Activated CD8-positive, alpha-beta T cell treated with anti-CD3 and anti-CD28 coated beads, Interleukin-2, amount 10 ng/mL, durations not matched to agents 7 days and 5 days (primary cell): ENCODE data around the gene SCLT1. TPM values are rescaled to one million over a fixed set of nuclear protein-coding genes. Genes with fewer than 3 reads are reported as not detected.

Experiments used
- ATAC-seq: fragments of 150-1000 bp; cut with Tn5 transposase; one replicate; pipeline ENCODE4 v1.10.0; 2021; ENCODE audit warnings: moderate library complexity
- CTCF ChIA-PET: fragments of 350-600 bp; sonication (Branson Sonifier 250); formaldehyde crosslinking; loops from one replicate; lab custom pipeline; 2021; ENCODE audit warnings: antibody characterized with exemption; lab: Charles Lee
- POLR2A ChIA-PET: fragments of 350-600 bp; sonication (Branson Sonifier 250); formaldehyde crosslinking; loops from one replicate; lab custom pipeline; 2021; ENCODE audit warnings: antibody characterized with exemption; lab: Charles Lee
- DNase-seq: peaks from one replicate; pipeline ENCODE4 v3.0.0-alpha.2; 2020
- H3K27ac Mint-ChIP-seq: one replicate; pipeline ENCODE4 v1.8.0; 2021; ENCODE audit warnings: mild to moderate bottlenecking, mixed read lengths
- H3K27me3 Mint-ChIP-seq: one replicate; pipeline ENCODE4 v1.8.0; 2021; ENCODE audit warnings: low read depth, mixed read lengths
- H3K36me3 Mint-ChIP-seq: one replicate; pipeline ENCODE4 v1.8.0; 2021; ENCODE audit warnings: low read depth, mixed read lengths
- H3K4me1 Mint-ChIP-seq: one replicate; pipeline ENCODE4 v1.8.0; 2021; ENCODE audit warnings: low read depth, mixed read lengths
- H3K4me3 Mint-ChIP-seq: one replicate; pipeline ENCODE4 v1.8.0; 2021; ENCODE audit warnings: mild to moderate bottlenecking, mixed read lengths
- H3K9me3 Mint-ChIP-seq: one replicate; pipeline ENCODE4 v1.8.0; 2022; ENCODE audit warnings: mixed read lengths; ENCODE audit not compliant: insufficient read depth
- total RNA-seq, 2 experiments: library from RNA; stranded (reverse); gene quantifications; one replicate each; pipeline ENCODE4 v1.2.3, GENCODE V29; 2021

Gene SCLT1
- total RNA-seq, 2 experiments from 2014 or later: 36.0 to 37.7 TPM

- no peak overlapping the region for H3K4me3 Mint-ChIP-seq
- peaks cover 66% of the 10 kb centered on the region for H3K36me3 Mint-ChIP-seq
- H3K27ac Mint-ChIP-seq: no peak overlapping the region
- peaks cover 2% of the 10 kb centered on the region for H3K4me1 Mint-ChIP-seq
- H3K27me3 Mint-ChIP-seq: no peaks in the 10 kb centered on the region
- peaks cover 48% of the 10 kb centered on the region for H3K9me3 Mint-ChIP-seq
- ATAC-seq (no peak), DNase-seq (no peak)
- CTCF ChIA-PET: no interaction called here
- POLR2A ChIA-PET: no interaction called here
These were observed 28.6 kb downstream of the SCLT1 start for GRCh38 chr4:129064717-129065116.

GRCh38 chr4:129063640-129064039, 29.7 kb downstream of the SCLT1 start:
- no peak overlapping the region for H3K27ac Mint-ChIP-seq
- ChIA-PET POLR2A (no interaction called here), CTCF (interaction anchor here (1.3 kb wide), 1 partner anchor 9 kb away, joined by 3 read pairs; no protein-coding TSS in a partner anchor)
- H3K4me1 Mint-ChIP-seq: no peaks in the 10 kb centered on the region
- no peaks in the 10 kb centered on the region for H3K27me3 Mint-ChIP-seq
- ATAC-seq (no peak), DNase-seq (no peak)
- no peak overlapping the region for H3K4me3 Mint-ChIP-seq
- peaks cover 54% of the 10 kb centered on the region for H3K9me3 Mint-ChIP-seq
- H3K36me3 Mint-ChIP-seq: peaks cover 65% of the 10 kb centered on the region

GRCh38 chr4:129062580-129062979, 30.8 kb downstream of the SCLT1 start:
- Mint-ChIP-seq H3K27ac (no peak overlapping the region), H3K36me3 (peaks cover 57% of the 10 kb centered on the region), H3K27me3 (no peaks in the 10 kb centered on the region), H3K4me1 (no peaks in the 10 kb centered on the region), H3K4me3 (no peak overlapping the region), H3K9me3 (peaks cover 56% of the 10 kb centered on the region)
- CTCF ChIA-PET: interaction anchor here (1.0 to 1.3 kb wide), 2 partner anchors 10 to 14 kb away, joined by 3 to 4 read pairs; no protein-coding TSS in a partner anchor
- POLR2A ChIA-PET: no interaction called here
- DNase-seq (no peak), ATAC-seq (no peak)

- DNase-seq (no peak), ATAC-seq (no peak)
- Mint-ChIP-seq H3K27ac (no peak overlapping the region), H3K9me3 (peaks cover 54% of the 10 kb centered on the region), H3K4me3 (no peak overlapping the region), H3K4me1 (no peaks in the 10 kb centered on the region), H3K36me3 (peaks cover 72% of the 10 kb centered on the region), H3K27me3 (no peaks in the 10 kb centered on the region)
- ChIA-PET CTCF (no interaction called here), POLR2A (no interaction called here)
These were observed 34.3 kb downstream of the SCLT1 start for GRCh38 chr4:129059028-129059427.

- H3K36me3 Mint-ChIP-seq: peaks cover 13% of the 10 kb centered on the region
- H3K9me3 Mint-ChIP-seq: peaks cover 4% of the 10 kb centered on the region
- no peak overlapping the region for H3K4me3 Mint-ChIP-seq
- ChIA-PET POLR2A (no interaction called here), CTCF (no interaction called here)
- no peaks in the 10 kb centered on the region for H3K27me3 Mint-ChIP-seq
- H3K27ac Mint-ChIP-seq: no peak overlapping the region
- DNase-seq: no peak
- peaks cover 4% of the 10 kb centered on the region for H3K4me1 Mint-ChIP-seq
- ATAC-seq: no peak
These were observed 47.0 kb downstream of the SCLT1 start for GRCh38 chr4:129046055-129046959.

- ChIA-PET POLR2A (no interaction called here), CTCF (no interaction called here)
- Mint-ChIP-seq H3K9me3 (no peaks in the 10 kb centered on the region), H3K4me3 (no peak overlapping the region), H3K27ac (no peak overlapping the region), H3K36me3 (peaks cover 19% of the 10 kb centered on the region), H3K27me3 (no peaks in the 10 kb centered on the region), H3K4me1 (peaks cover 4% of the 10 kb centered on the region)
- ATAC-seq: no peak
- no peak for DNase-seq
These were observed 49.8 kb downstream of the SCLT1 start for GRCh38 chr4:129043523-129043922.

GRCh38 chr4:129040471-129040870, 52.9 kb downstream of the SCLT1 start:
- DNase-seq (no peak), ATAC-seq (no peak)
- Mint-ChIP-seq H3K27me3 (no peaks in the 10 kb centered on the region), H3K9me3 (no peaks in the 10 kb centered on the region), H3K4me3 (no peak overlapping the region), H3K4me1 (no peaks in the 10 kb centered on the region), H3K36me3 (peaks cover 30% of the 10 kb centered on the region), H3K27ac (no peak overlapping the region)
- ChIA-PET CTCF (no interaction called here), POLR2A (no interaction called here)

- Mint-ChIP-seq H3K36me3 (peaks cover 40% of the 10 kb centered on the region), H3K4me1 (no peaks in the 10 kb centered on the region), H3K4me3 (no peak overlapping the region), H3K9me3 (no peaks in the 10 kb centered on the region), H3K27ac (no peak overlapping the region), H3K27me3 (no peaks in the 10 kb centered on the region)
- ChIA-PET CTCF (no interaction called here), POLR2A (no interaction called here)
- ATAC-seq (no peak), DNase-seq (no peak)
These were observed 56.2 kb downstream of the SCLT1 start for GRCh38 chr4:129037093-129037492.

GRCh38 chr4:129014566-129015509, 78.5 kb downstream of the SCLT1 start:
- ATAC-seq (no peak), DNase-seq (no peak)
- Mint-ChIP-seq H3K4me1 (no peaks in the 10 kb centered on the region), H3K36me3 (peaks cover 45% of the 10 kb centered on the region), H3K27me3 (no peaks in the 10 kb centered on the region), H3K4me3 (no peak overlapping the region), H3K9me3 (peaks cover 37% of the 10 kb centered on the region), H3K27ac (no peak overlapping the region)
- ChIA-PET CTCF (no interaction called here), POLR2A (no interaction called here)

- ATAC-seq (no peak), DNase-seq (no peak)
- Mint-ChIP-seq H3K27me3 (no peaks in the 10 kb centered on the region), H3K36me3 (peaks cover 11% of the 10 kb centered on the region), H3K27ac (no peak overlapping the region), H3K4me1 (no peaks in the 10 kb centered on the region), H3K9me3 (peaks cover 32% of the 10 kb centered on the region), H3K4me3 (no peak overlapping the region)
- ChIA-PET CTCF (no interaction called here), POLR2A (no interaction called here)
These were observed 85.2 kb downstream of the SCLT1 start for GRCh38 chr4:129008096-129008495.

GRCh38 chr4:128986908-128987307, 106.4 kb downstream of the SCLT1 start:
- no peaks in the 10 kb centered on the region for H3K27me3 Mint-ChIP-seq
- peaks cover 7% of the 10 kb centered on the region for H3K9me3 Mint-ChIP-seq
- H3K4me3 Mint-ChIP-seq: no peak overlapping the region
- peaks cover 53% of the 10 kb centered on the region for H3K36me3 Mint-ChIP-seq
- CTCF ChIA-PET: no interaction called here
- no peak overlapping the region for H3K27ac Mint-ChIP-seq
- no peak for DNase-seq
- POLR2A ChIA-PET: no interaction called here
- no peaks in the 10 kb centered on the region for H3K4me1 Mint-ChIP-seq
- no peak for ATAC-seq

- ChIA-PET CTCF (no interaction called here), POLR2A (no interaction called here)
- H3K4me1 Mint-ChIP-seq: no peaks in the 10 kb centered on the region
- H3K9me3 Mint-ChIP-seq: peaks cover 7% of the 10 kb centered on the region
- no peak overlapping the region for H3K4me3 Mint-ChIP-seq
- H3K27me3 Mint-ChIP-seq: no peaks in the 10 kb centered on the region
- H3K27ac Mint-ChIP-seq: no peak overlapping the region
- peaks cover 52% of the 10 kb centered on the region for H3K36me3 Mint-ChIP-seq
- no peak for DNase-seq
- ATAC-seq: no peak
These were observed 107.3 kb downstream of the SCLT1 start for GRCh38 chr4:128986019-128986418.
